GM18861 (cell line): ENCODE measurements around the gene LRMDA.

ENCODE experiments used
- ATAC-seq: cut with Tn5 transposase; IDR thresholded peaks from one replicate; pipeline ENCODE4 v1.9.1; 2021; ENCODE audit not compliant: unreplicated experiment

Gene LRMDA

GRCh38 chr10:75418712-75419111, 12.7 kb upstream of the LRMDA start:
- no peak for ATAC-seq

GRCh38 chr10:75422913-75423312, 8.5 kb upstream of the LRMDA start:
- no peak for ATAC-seq

DNA sequence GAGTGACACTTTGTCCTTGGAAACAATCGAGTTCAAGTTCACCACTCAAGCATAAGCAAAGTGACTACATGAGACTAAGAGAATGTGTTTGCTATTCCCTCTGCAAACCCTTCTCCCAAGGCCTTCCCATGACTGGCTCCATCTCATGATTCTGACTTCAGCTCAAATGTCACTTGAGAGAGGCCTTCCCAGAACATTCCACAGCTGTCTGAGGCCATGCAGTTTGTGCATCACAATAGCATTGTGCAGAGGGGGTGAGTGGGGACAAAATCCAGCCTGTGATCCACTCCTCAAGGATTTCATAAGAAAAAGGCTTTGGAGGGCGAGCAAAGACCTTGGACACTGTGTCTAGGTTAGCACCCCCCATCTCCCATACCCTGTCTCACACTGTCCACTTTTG, 6.9 kb upstream of the LRMDA start:
- no peak for ATAC-seq

DNA sequence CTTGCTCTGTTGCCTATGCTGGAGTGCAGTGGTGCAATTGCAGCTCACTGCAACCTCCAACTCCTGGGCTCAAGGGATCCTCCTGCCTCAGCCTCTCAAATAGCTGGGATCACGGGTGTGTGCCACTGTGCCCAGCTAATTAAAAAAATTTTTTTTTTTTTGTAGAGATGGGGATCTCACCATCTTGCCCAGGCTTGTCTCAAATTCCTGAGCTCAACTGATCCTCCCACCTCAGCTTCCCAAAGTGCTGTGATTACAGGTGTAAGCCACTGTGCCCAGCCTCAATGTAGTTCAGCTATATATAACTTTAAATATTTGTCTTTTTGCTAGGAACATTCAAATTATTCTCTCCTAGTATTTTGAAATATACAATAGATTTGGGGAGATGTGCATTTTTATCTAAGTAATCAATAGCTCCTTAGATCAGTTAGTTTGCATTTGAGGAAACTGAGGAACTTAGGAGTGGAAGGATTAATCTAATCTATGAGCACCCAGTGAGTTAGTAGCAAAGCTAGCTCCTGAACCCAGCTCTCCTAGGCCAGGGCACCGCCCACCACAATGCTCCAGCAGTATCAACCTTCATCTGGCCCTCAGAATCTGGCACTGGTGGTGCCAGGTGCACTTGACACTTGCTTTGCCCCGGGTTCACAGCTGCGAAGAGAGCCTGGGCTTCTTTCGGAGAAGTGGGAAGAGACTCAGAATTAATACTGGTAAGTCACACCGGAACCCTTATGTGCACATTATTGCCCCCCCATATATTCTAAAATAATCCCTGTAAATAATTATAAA, 5.9 kb upstream of the LRMDA start:
- no peak for ATAC-seq

GRCh38 chr10:75426880-75427279, 4.5 kb upstream of the LRMDA start:
- ATAC-seq = no peak

- ATAC-seq = no peak
Observed at GRCh38 chr10:75427951-75428350, 3.5 kb upstream of the LRMDA start.

DNA sequence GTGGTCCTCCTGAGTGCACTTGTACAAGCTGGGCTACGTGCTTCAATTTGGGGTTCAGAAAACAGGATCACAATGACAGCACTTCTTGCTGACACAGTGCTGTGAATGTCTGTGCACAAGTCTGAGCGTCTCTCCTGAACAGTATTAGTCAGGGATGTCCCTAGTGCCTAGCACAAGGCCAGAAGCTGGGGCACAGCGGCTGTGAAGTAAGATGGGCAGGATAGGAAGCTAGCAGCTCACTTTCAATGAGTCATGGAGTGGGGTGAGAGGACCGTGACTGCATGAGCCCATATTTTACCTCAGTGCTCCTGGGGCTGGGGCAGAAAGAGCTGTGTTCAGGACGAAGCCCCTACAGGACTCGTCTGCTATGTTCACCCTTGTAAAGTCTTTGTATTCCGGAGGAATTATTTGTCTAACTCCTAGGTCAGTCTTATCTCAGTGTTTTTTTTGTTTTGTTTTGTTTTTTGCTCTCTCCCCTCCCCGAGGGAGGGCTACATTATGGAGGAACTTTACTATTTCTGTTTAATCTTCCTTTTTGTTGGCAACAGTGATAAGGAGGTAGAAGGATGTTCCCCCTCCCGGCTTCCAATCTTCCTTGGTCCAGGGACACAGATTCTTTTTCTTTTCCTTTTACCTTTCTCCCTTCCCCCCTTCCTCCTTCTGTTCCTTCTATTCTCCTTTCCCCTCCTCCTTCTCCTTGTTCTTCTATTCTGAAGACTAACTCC, 2.8 kb upstream of the LRMDA start:
- no peak for ATAC-seq

- no peak for ATAC-seq
Observed at GRCh38 chr10:75429159-75429827, 2.1 kb upstream of the LRMDA start.

DNA sequence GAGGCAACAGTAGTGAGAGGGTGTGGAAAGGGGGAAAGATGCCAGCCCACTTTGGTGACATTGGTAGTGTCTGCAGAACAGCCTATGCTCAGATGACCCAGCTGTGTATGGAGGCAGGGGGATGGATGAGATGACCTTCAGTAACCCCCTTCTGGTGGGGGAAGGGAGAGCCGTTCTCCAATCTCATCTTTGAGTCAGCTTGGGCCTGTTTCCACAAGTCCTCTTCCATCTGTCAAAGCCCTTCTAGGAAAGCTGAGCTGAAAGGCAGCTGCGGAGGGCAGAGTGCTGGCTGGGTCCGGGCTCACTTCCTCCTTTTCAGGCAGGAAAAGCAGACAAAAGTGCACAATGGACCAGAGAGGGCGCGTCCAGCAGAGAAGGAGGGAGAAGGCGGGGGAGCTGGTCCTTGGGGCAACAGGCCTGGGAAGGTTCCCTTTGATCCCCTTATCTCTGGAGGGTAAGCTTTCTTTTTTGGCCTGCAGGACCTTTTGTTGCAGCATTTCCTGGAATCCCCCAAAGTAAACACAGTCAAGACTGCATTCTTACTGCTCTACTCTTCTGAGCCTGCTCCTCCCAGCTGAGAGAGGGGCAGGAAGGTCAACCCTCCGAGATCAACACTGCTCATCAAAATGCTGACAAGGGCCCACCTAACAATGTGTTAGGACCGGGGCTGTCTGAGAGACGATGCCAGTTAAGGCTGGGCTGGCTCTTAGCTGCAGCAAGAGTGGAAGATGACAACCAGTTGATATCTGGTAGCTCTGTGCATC, 1.2 kb upstream of the LRMDA start:
- no peak for ATAC-seq

GRCh38 chr10:75432176-75432575, 752 bp downstream of the LRMDA start:
- no peak for ATAC-seq

- no peak for ATAC-seq
Observed at GRCh38 chr10:75432763-75433162, 1.3 kb downstream of the LRMDA start.

- no peak for ATAC-seq
Observed at GRCh38 chr10:75433216-75433615, 1.8 kb downstream of the LRMDA start.

DNA sequence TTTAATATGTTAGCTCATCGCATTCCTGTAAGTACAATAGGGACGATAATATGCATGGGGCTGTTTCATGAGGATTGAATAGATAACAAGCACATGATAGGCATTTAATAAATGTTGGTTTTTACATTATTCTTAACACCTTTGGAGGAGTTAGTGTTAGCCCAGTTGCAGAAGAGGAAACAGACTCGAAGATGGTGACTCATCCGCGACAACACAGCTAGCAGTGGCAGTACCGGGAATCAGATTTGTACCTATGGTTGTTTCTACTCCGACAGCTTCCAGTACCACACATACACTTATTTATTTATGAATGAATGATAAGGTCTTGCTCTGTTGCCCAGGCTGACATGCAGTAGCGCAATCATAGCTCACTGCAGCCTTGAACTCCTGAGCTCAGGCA, 2.9 kb downstream of the LRMDA start:
- no peak for ATAC-seq

DNA sequence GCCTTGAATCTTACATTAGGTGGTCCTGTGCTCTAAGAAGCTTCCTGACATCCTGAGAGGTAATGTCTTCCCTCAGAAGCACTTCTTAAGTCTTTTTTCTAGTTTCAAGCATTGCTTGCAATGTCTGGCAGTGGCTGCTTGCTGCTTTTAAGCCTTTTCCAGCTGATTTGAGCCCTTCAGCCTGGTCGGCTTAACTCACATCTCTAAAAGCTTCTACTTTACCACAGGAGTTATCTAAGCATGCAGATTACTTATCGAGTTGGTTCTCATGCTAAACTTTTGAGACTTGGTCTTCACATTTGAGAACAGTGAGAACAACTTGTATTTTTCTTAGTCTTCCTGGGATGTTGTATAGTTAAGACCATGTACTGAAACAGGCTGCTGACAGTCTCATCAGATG, 3.9 kb downstream of the LRMDA start:
- ATAC-seq = no peak

DNA sequence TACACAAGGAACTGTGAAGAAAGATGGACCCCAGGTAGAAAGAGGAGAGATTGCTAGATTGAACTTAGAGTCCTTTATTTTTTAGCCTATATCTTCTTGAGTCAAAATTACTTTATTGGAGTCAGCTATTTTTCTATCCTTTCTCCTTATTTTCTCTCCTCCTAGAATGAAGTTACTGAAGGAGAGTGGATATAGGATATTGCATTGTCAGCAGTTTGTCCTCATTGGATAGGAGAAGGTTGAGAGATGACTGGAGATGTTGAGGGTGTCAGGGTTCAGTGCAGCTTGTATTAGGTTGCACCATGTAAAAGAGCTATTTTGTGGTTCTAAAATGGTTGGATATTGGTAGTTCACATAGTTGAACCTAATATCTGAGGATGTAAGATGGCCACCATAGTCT, 5.5 kb downstream of the LRMDA start:
- no peak for ATAC-seq

GRCh38 chr10:75437693-75438092, 6.3 kb downstream of the LRMDA start:
- ATAC-seq = no peak

DNA sequence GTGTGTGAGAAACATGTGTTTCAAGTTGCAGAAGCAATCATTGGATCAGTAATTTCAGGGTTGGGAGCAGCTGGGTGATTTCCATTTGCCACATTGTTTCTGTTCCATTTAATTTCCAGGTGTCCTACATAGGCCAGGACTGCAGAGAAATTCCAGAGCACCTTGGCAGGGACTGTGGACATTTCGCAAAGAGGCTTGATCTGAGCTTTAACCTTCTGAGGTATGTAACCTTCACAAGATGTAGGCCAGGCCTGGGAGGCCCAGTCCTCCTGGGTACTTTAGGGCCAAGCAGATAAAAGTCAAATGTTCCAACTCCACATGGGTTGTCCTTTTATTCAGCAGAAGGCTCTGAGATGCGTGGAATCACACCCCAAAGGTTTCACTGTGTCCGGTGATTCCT, 6.9 kb downstream of the LRMDA start:
- ATAC-seq = no peak

DNA sequence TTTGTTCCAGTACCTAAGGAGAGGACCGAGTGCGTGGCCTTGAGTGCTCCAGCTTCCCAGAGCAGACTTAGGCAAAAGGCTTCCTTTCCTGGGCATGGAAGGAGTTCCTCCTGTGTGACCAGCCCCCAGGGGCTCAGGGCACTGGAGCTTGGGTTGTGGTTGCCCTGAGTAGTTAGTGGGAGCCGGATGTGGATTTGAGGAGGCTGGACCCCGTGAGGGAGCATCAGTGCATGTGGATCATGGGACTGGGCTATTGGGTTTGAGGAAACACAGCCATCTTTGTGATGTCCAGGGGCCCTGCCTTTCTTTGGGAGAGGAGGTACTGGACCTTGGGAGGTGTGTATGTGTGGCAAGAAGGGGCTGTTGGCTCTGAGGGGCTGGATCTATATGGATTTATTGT, 8.4 kb downstream of the LRMDA start:
- ATAC-seq = no peak

DNA sequence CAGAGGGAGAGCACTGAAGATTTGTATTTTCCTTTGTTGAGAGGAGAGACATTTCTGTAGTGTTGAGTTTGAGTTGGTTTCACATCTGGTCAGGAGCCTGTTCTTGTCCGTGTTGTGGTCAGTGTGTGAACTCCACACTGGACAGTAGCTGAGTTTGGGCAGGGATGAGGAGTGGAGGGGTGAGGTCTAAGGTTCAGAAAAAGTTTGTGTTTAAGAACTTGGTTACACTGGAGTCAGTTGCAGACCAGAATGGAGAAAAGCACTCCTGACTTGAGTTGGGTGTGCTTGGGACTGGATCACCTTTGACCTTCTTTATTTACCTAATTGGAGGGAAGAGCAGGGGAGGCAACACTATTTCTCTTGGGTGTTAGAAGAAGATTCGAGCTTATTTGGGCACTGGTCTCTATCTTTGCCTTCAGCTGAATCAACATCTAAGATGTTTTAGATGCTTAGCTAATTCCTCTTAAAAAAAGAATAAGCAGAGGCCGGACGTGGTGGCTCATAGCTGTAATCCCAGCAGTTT, 8.9 kb downstream of the LRMDA start:
- ATAC-seq = no peak

- ATAC-seq = no peak
Observed at GRCh38 chr10:75441196-75441595, 9.8 kb downstream of the LRMDA start.

GRCh38 chr10:75441682-75442081, 10.3 kb downstream of the LRMDA start:
- no peak for ATAC-seq
